Adrenal gland (tissue), 5 donors: Measurements from ENCODE around the gene VAPA.

ENCODE experiments used
- POLR2A ChIP-seq, 2 donors: fragments of 450-650 bp; IDR thresholded peaks; one replicate each; pipeline ENCODE4 v1.6.1; 2017; ENCODE audit warnings: antibody characterized with exemption in 2 of 2, mild to moderate bottlenecking in 2 of 2, moderate library complexity in 1 of 2
- TF ChIP-seq, protein P1 (sequence below), 6 experiments: fragments of 450-650 bp in 4 of 6; fragments of 200-600 bp in 2 of 6; sonication (generic) in 1 of 6; IDR thresholded peaks; 1 replicate in 5 of 6; 2 replicates in 1 of 6; pipeline versions ENCODE4 v1.5.1 to v1.8.0; 2016 to 2021; ENCODE audit warnings: antibody characterized with exemption in 6 of 6, mild to moderate bottlenecking in 2 of 6, moderate library complexity in 1 of 6
- donor health status: DM: no; HTN: no; CAD: no.

DNA sequence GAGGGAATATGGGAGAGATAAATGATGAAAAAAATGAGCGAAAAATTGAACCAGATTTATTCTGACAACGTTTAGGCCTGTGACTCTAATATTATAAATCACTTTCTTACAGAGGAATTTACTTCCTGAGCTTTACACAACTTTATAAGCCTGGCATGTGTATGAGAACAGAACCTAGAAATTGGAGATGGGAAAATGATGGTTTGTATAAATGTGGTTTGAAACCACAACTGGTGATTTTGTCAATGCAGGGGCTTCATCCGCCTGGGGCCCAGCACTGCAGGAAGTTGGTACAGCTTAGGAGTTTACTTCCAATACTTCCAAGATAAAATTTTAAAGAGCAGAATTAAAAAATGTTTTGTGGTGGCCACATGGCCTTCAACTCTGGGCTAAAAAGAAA is 82.3 kb downstream of the VAPA start:
- no peak for TF ChIP-seq POLR2A (IDR thresholded peaks at IDR 0.05)
- TF ChIP-seq, protein P1, sequence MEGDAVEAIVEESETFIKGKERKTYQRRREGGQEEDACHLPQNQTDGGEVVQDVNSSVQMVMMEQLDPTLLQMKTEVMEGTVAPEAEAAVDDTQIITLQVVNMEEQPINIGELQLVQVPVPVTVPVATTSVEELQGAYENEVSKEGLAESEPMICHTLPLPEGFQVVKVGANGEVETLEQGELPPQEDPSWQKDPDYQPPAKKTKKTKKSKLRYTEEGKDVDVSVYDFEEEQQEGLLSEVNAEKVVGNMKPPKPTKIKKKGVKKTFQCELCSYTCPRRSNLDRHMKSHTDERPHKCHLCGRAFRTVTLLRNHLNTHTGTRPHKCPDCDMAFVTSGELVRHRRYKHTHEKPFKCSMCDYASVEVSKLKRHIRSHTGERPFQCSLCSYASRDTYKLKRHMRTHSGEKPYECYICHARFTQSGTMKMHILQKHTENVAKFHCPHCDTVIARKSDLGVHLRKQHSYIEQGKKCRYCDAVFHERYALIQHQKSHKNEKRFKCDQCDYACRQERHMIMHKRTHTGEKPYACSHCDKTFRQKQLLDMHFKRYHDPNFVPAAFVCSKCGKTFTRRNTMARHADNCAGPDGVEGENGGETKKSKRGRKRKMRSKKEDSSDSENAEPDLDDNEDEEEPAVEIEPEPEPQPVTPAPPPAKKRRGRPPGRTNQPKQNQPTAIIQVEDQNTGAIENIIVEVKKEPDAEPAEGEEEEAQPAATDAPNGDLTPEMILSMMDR (IDR thresholded peaks at IDR 0.05) = no peak
